CD4-positive, alpha-beta T cell (primary cell): ENCODE results near the gene ITGA6. TPM values are rescaled to one million over a fixed set of nuclear protein-coding genes. Genes with fewer than 3 reads are reported as not detected.
A peak's percentile ranks its signal among the peaks of the same experiment; 100 is the strongest.

ENCODE experiments used
- ATAC-seq: fragments of 200-7000 bp; cut with Tn5 transposase; one replicate; pipeline ENCODE4 v1.10.0; 2022; ENCODE audit warnings: mild to moderate bottlenecking; ENCODE audit not compliant: poor library complexity
- CTCF ChIA-PET: fragments of 350-600 bp; sonication (Branson Sonifier 250); formaldehyde crosslinking; loops from one replicate; lab custom pipeline; 2021; ENCODE audit warnings: antibody characterized with exemption, inconsistent platforms; lab: Charles Lee
- POLR2A ChIA-PET: fragments of 350-600 bp; sonication (Branson Sonifier 250); formaldehyde crosslinking; loops from one replicate; lab custom pipeline; 2021; ENCODE audit warnings: antibody characterized with exemption, inconsistent platforms; lab: Charles Lee
- DNase-seq, 14 experiments: peaks; one replicate each; pipeline ENCODE4 v3.0.0-alpha.2; 2013 to 2020; ENCODE audit warnings: mixed read lengths in 2 of 14
- H3K27ac ChIP-seq, 2 donors: one replicate each; pipeline versions ENCODE4 v1.5.1 to v1.7.0; 2013; ENCODE audit warnings: low read length in 2 of 2, low read depth in 1 of 2, mild to moderate bottlenecking in 1 of 2
- H3K27me3 ChIP-seq, 2 experiments: 1 replicate in 1 of 2; 2 replicates in 1 of 2; pipeline versions ENCODE4 v1.6.1 to v1.7.0; 2013; ENCODE audit warnings: low read length in 2 of 2, control low read depth in 1 of 2, mild to moderate bottlenecking in 1 of 2, moderate library complexity in 1 of 2; ENCODE audit not compliant: insufficient read depth in 2 of 2, control insufficient read depth in 1 of 2
- H3K36me3 ChIP-seq: one replicate; pipeline ENCODE4 v1.6.1; 2013; ENCODE audit warnings: low read length, control low read depth; ENCODE audit not compliant: insufficient read depth
- H3K4me1 ChIP-seq: one replicate; pipeline ENCODE4 v1.6.1; 2013; ENCODE audit warnings: low read length, control low read depth; ENCODE audit not compliant: insufficient read depth
- H3K4me3 ChIP-seq: one replicate; pipeline ENCODE4 v1.5.1; 2013; ENCODE audit warnings: mild to moderate bottlenecking, low read length, moderate library complexity
- H3K9me3 ChIP-seq, 2 experiments: 1 replicate in 1 of 2; 2 replicates in 1 of 2; pipeline versions ENCODE4 v1.6.1 to v1.7.0; 2013; ENCODE audit warnings: low read length in 2 of 2, mild to moderate bottlenecking in 2 of 2, control low read depth in 1 of 2, moderate library complexity in 1 of 2; ENCODE audit not compliant: control insufficient read depth in 1 of 2, insufficient read depth in 1 of 2
- H3K27ac Mint-ChIP-seq: one replicate; pipeline ENCODE4 v1.8.0; 2020; ENCODE audit warnings: mixed read lengths
- H3K27me3 Mint-ChIP-seq: one replicate; pipeline ENCODE4 v1.8.0; 2021; ENCODE audit warnings: mixed read lengths
- H3K36me3 Mint-ChIP-seq: one replicate; pipeline ENCODE4 v1.8.0; 2021; ENCODE audit warnings: low read depth, mixed read lengths
- H3K4me1 Mint-ChIP-seq: one replicate; pipeline ENCODE4 v1.8.0; 2021; ENCODE audit warnings: low read depth, mixed read lengths
- H3K4me3 Mint-ChIP-seq: one replicate; pipeline ENCODE4 v1.8.0; 2020; ENCODE audit warnings: mild to moderate bottlenecking, mixed read lengths
- H3K9me3 Mint-ChIP-seq: one replicate; pipeline ENCODE4 v1.8.0; 2020; ENCODE audit warnings: mixed read lengths
- intact Hi-C, 2 experiments: fragments of 100-400 bp; cut with DNase I in 1 of 2; cut with micrococcal nuclease in 1 of 2; formaldehyde crosslinking; loops; one replicate each; pipeline versions ENCODE4 v1.15.1 to v1.9.0; 2023 to 2025; cut with DNase I, micrococcal nuclease
- total RNA-seq, 174 experiments: library from RNA in 2 of 174; stranded (reverse) in 2 of 174; gene quantifications; one replicate each; pipeline ENCODE4 v1.2.3 and lab custom pipeline; 2021 to 2026
- TF ChIP-seq, protein P1 (sequence below): fragments of 200-600 bp; IDR thresholded peaks from one replicate; pipeline ENCODE4 v1.8.0; 2022; ENCODE audit warnings: antibody characterized with exemption, mild to moderate bottlenecking

ITGA6 gene
- total RNA-seq, 2 experiments from 2014 or later = 53.5 to 58.0 TPM

DNA sequence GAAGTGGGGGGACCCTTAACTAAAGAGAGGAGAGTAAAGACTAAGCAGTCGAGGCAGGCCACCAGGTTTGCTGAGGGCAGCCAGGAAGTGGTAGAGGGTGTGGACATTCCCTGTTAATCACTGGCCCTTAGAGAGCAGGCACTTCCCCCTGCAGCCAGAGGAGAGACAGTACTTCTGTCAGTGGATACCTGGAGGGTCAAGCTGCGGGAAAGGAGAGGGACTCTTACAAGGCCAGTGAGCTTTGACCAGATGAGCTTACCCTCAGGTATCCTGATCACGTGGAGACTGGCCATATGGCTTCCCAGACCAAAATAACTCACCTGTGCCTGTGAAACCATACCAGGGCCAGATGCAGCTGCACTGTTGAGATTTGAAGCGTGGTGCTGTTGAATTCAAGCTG, 28.6 kb downstream of the ITGA6 start:
- H3K27me3 Mint-ChIP-seq = no peaks in the 10 kb centered on the region
- peaks cover 14% of the 10 kb centered on the region for H3K36me3 ChIP-seq
- ATAC-seq (no peak), DNase-seq (no peak)
- TF ChIP-seq, protein P1, sequence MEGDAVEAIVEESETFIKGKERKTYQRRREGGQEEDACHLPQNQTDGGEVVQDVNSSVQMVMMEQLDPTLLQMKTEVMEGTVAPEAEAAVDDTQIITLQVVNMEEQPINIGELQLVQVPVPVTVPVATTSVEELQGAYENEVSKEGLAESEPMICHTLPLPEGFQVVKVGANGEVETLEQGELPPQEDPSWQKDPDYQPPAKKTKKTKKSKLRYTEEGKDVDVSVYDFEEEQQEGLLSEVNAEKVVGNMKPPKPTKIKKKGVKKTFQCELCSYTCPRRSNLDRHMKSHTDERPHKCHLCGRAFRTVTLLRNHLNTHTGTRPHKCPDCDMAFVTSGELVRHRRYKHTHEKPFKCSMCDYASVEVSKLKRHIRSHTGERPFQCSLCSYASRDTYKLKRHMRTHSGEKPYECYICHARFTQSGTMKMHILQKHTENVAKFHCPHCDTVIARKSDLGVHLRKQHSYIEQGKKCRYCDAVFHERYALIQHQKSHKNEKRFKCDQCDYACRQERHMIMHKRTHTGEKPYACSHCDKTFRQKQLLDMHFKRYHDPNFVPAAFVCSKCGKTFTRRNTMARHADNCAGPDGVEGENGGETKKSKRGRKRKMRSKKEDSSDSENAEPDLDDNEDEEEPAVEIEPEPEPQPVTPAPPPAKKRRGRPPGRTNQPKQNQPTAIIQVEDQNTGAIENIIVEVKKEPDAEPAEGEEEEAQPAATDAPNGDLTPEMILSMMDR = no peak
- intact Hi-C loops = no loop called here
- POLR2A ChIA-PET = interaction anchor here (1.2 to 2.0 kb wide), 7 partner anchors 10 to 28 kb away, joined by 3 to 8 read pairs (median 5); partner anchors contain the start of gene ITGA6
- CTCF ChIA-PET = interaction anchor here (0.8 to 11.3 kb wide), 4 partner anchors 11 to 50 kb away, joined by 3 to 282 read pairs (median 95); partner anchors contain the start of gene ITGA6
- peaks cover 37% of the 10 kb centered on the region for H3K36me3 Mint-ChIP-seq
- no peaks in the 10 kb centered on the region for H3K9me3 ChIP-seq
- H3K4me3 Mint-ChIP-seq = no peak overlapping the region
- no peak overlapping the region for H3K4me3 ChIP-seq
- H3K4me1 Mint-ChIP-seq = peaks cover 90% of the 10 kb centered on the region
- peak overlapping the region; percentile 93 for H3K27ac Mint-ChIP-seq
- H3K4me1 ChIP-seq = peaks cover 70% of the 10 kb centered on the region
- no peaks in the 10 kb centered on the region for H3K9me3 Mint-ChIP-seq
- no peak overlapping the region for H3K27ac ChIP-seq
- no peaks in the 10 kb centered on the region for H3K27me3 ChIP-seq

DNA sequence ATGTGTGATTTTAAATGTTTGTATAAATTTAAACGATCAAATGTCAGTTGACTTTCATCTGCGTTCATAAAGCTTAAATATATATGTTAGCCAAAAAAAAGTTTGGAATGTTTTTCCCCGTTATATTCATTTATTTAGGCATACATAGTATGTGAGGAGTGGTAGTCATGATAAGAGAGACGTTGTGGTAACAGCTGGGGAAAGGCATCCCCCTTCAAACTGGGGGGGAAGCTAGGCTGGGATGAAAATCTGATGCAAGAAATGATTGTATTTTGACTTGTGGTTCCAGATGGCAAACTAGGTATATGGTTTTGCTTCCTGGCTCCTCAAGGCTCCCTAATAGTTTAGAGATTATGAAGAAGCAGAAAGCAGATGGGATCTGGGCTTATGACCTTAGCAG, 30.1 kb downstream of the ITGA6 start:
- H3K27ac Mint-ChIP-seq = peak overlapping the region; percentile 93
- ATAC-seq = no peak
- POLR2A ChIA-PET = interaction anchor here (0.9 to 2.4 kb wide), 4 partner anchors 9 to 28 kb away, joined by 3 to 6 read pairs (median 4); no protein-coding TSS in a partner anchor
- no peaks in the 10 kb centered on the region for H3K27me3 ChIP-seq
- H3K4me3 ChIP-seq = no peak overlapping the region
- peaks cover 91% of the 10 kb centered on the region for H3K4me1 Mint-ChIP-seq
- TF ChIP-seq, protein P1 = no peak
- H3K9me3 Mint-ChIP-seq = no peaks in the 10 kb centered on the region
- peak overlapping the region in 1 of 2 donors; percentile 19 for H3K27ac ChIP-seq
- peaks cover 29% of the 10 kb centered on the region for H3K36me3 Mint-ChIP-seq
- H3K4me1 ChIP-seq = peaks cover 71% of the 10 kb centered on the region
- intact Hi-C loops = no loop called here
- CTCF ChIA-PET = interaction anchor here (0.9 to 11.3 kb wide), 3 partner anchors 12 to 29 kb away, joined by 3 to 282 read pairs (median 187); partner anchors contain the start of gene ITGA6
- DNase-seq = no peak
- H3K36me3 ChIP-seq = peaks cover 14% of the 10 kb centered on the region
- no peaks in the 10 kb centered on the region for H3K9me3 ChIP-seq
- H3K4me3 Mint-ChIP-seq = peak overlapping the region; percentile 26
- no peaks in the 10 kb centered on the region for H3K27me3 Mint-ChIP-seq

DNA sequence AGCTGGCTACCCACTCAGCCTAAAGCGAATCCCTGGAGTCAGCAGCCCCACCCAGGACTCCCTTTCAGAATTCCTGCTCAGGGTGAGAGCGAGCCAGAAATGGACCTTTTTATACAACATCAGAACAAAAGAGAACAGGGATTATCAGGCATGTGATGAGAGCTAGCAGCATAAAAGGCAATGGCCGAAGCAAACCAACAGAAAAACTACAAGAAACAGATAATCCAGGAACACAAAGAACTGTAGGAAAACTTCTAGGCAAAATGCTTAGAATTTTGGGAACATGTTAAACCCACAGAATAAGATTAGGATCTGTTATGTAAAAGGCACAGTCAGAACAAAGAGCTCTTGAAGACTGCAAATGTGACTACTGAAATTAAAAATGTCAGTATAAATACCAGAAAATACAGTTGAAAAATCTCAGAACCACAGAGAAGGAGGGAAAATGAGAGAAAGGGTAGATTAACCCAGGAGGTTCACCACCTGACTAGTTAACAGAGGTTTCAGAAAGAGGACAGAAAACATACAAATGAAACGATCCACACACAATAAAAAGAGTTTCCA, 31.3 kb downstream of the ITGA6 start:
- peaks cover 23% of the 10 kb centered on the region for H3K36me3 Mint-ChIP-seq
- Histone ChIP-seq H3K4me3 (no peak overlapping the region), H3K4me1 (peaks cover 76% of the 10 kb centered on the region), H3K27ac (peak overlapping the region; percentile 4 to 44), H3K36me3 (peaks cover 9% of the 10 kb centered on the region), H3K27me3 (no peaks in the 10 kb centered on the region), H3K9me3 (no peaks in the 10 kb centered on the region)
- no peaks in the 10 kb centered on the region for H3K9me3 Mint-ChIP-seq
- H3K27me3 Mint-ChIP-seq = no peaks in the 10 kb centered on the region
- intact Hi-C loops = no loop called here
- peak overlapping the region; percentile 5 for H3K4me3 Mint-ChIP-seq
- ATAC-seq (no peak), DNase-seq (no peak)
- peaks cover 93% of the 10 kb centered on the region for H3K4me1 Mint-ChIP-seq
- POLR2A ChIA-PET = interaction anchor here (0.8 to 2.4 kb wide), 4 partner anchors 17 to 31 kb away, joined by 3 to 10 read pairs (median 6); partner anchors contain the start of gene ITGA6
- H3K27ac Mint-ChIP-seq = peak overlapping the region; percentile 93
- CTCF ChIA-PET = interaction anchor here (9.2 to 11.3 kb wide), 2 partner anchors 13 to 30 kb away, joined by 187 to 282 read pairs; partner anchors contain the start of gene ITGA6
- TF ChIP-seq, protein P1 = no peak
